Measurements from ENCODE around the gene COPS7A.

Gene COPS7A

GRCh38 chr12:6723607-6724408, at the start of gene COPS7A:
Gene COPS7A, plus strand, starts transcription at chr12:6724046. Its CDS starts 611 bp downstream, at chr12:6724657.
- DNase-seq = peak; percentile 91

- DNase-seq = no peak
These were observed 46.9 kb upstream of the COPS7A start for GRCh38 chr12:6676962-6677361.

GRCh38 chr12:6684609-6685008, 39.2 kb upstream of the COPS7A start:
- peak; percentile 32 for DNase-seq

GRCh38 chr12:6685814-6686213, 38.0 kb upstream of the COPS7A start:
- no peak for DNase-seq

- DNase-seq = no peak
These were observed 35.3 kb upstream of the COPS7A start for GRCh38 chr12:6688543-6688998.

GRCh38 chr12:6688999-6689882, 34.6 kb upstream of the COPS7A start, which contains the start of gene ZNF384:
Gene ZNF384, minus strand, starts transcription at chr12:6689375. Its CDS starts 9,855 bp downstream, at chr12:6679520.
- DNase-seq = peak; percentile 92

- no peak for DNase-seq
These were observed 32.4 kb upstream of the COPS7A start for GRCh38 chr12:6691473-6691872.

- DNase-seq = no peak
These were observed 31.0 kb upstream of the COPS7A start for GRCh38 chr12:6692888-6693287.

- DNase-seq = no peak
These were observed 30.0 kb upstream of the COPS7A start for GRCh38 chr12:6693832-6694355.

GRCh38 chr12:6694701-6695100, 29.1 kb upstream of the COPS7A start:
- DNase-seq = no peak

- DNase-seq = no peak
These were observed 28.4 kb upstream of the COPS7A start for GRCh38 chr12:6695313-6696045.

GRCh38 chr12:6696690-6697583, 26.9 kb upstream of the COPS7A start:
- DNase-seq = no peak

- DNase-seq = no peak
These were observed 26.1 kb upstream of the COPS7A start for GRCh38 chr12:6697584-6698351.

GRCh38 chr12:6698352-6699046, 25.3 kb upstream of the COPS7A start:
- DNase-seq = no peak

- DNase-seq = no peak
These were observed 24.4 kb upstream of the COPS7A start for GRCh38 chr12:6699259-6699988.

- peak; percentile 24 for DNase-seq
These were observed 23.7 kb upstream of the COPS7A start for GRCh38 chr12:6699989-6700645.

GRCh38 chr12:6700646-6701051, 23.2 kb upstream of the COPS7A start, which contains the start of gene PIANP:
Gene PIANP, minus strand, starts transcription at chr12:6700815. Its CDS starts 2,754 bp downstream, at chr12:6698061.
- peak; percentile 54 for DNase-seq

GRCh38 chr12:6701078-6701768, 22.6 kb upstream of the COPS7A start:
- DNase-seq = no peak
